Upper lobe of left lung (tissue), 4 donors: ENCODE measurements around the gene SPOCK3.

Experiments
- EP300 ChIP-seq, 4 donors: sonication (generic); formaldehyde crosslinking; IDR thresholded peaks; one replicate each; pipeline ENCODE4 v1.5.1; 2017; ENCODE audit warnings: antibody characterized with exemption in 4 of 4, control low read depth in 2 of 4
- TF ChIP-seq, protein P1 (sequence below), 6 experiments: fragments of 450-650 bp in 4 of 6; fragments of 200-600 bp in 2 of 6; sonication (generic) in 2 of 6; IDR thresholded peaks; one replicate each; pipeline ENCODE4 v1.5.1; 2016 to 2019; ENCODE audit warnings: antibody characterized with exemption in 6 of 6

DNA sequence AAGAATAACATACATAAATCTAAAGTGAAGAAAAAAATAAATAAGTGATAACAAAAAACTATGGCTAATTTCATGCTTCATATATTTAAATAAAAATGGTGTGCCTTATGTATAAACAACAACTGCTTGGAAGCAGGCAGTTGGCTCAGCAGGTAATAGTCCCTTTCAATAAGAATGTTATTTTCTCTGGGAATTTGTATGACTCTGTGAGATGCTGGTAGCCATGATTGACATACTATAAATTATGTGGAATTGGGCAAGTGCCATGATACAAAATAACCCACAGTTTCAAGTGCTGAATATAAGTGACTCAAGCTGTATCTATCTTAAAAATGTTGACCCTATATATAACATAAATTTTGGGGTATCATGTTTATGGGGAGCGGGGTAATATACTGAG is 546.5 kb downstream of the SPOCK3 start:
- TF ChIP-seq, protein P1, sequence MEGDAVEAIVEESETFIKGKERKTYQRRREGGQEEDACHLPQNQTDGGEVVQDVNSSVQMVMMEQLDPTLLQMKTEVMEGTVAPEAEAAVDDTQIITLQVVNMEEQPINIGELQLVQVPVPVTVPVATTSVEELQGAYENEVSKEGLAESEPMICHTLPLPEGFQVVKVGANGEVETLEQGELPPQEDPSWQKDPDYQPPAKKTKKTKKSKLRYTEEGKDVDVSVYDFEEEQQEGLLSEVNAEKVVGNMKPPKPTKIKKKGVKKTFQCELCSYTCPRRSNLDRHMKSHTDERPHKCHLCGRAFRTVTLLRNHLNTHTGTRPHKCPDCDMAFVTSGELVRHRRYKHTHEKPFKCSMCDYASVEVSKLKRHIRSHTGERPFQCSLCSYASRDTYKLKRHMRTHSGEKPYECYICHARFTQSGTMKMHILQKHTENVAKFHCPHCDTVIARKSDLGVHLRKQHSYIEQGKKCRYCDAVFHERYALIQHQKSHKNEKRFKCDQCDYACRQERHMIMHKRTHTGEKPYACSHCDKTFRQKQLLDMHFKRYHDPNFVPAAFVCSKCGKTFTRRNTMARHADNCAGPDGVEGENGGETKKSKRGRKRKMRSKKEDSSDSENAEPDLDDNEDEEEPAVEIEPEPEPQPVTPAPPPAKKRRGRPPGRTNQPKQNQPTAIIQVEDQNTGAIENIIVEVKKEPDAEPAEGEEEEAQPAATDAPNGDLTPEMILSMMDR (IDR thresholded peaks at IDR 0.05), result no peak
- no peak for TF ChIP-seq EP300 (IDR thresholded peaks at IDR 0.05)
